ENCODE results near the gene RBM23.
"Not testable (repeated sequence)": the region's sequence is repeated elsewhere in the genome, so short reads cannot be mapped to it uniquely, and the experiment has no call there.

Gene RBM23

DNA sequence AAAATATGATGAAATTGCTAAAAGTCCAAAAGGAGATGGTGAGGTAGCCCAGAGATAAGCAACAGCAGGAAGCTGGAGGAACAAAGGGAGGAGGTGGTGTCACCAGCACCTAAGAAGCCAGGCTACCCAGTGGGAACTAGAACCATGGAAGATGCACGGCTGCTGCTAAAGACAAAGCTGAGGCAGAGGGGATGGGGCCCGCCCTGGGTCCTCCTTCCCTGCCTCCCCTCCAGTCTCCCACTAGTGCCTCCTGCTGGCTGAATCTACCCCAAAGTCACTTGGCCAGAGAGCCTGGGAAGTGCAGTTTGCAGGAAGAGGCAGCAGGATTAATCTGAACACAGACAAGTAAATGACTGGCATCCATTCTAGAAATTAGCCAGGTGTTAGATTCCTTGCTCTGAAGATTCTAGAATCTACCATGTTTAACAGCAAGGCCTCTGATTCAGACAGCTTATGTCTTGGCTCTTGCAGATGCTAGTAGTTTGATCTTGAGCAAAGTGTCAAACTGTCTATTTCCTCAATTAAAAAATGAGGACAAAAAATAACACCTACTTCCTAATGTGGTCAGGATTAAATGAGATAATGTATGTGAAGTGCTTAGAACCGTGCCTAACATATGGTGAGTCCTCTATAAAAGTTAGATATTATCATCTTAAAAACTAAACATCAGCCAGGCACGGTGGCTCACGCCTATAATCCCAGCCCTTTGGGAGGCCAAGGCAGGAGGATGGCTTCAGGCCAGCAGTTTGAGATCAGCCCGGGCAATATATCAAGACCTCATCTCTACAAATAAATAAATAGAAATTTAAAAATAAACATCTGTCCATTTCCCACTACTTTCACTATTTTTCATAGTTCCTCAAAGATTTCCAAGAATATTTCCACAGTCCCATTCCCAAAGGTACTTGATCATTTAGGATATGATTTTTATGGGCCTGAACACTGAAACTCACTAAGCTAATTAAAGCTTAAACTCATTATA lies 53.2 kb downstream of the RBM23 start:
- DNase-seq (ENCODE audit: low read depth, low spot score) = no peak

- no peak for DNase-seq (ENCODE audit: low read depth, low spot score)
Observed at GRCh38 chr14:22864979-22865378, 54.0 kb downstream of the RBM23 start.

- no peak for DNase-seq (ENCODE audit: low read depth, low spot score)
Observed at GRCh38 chr14:22861651-22862050, 57.3 kb downstream of the RBM23 start.

GRCh38 chr14:22860377-22860776 lies 58.6 kb downstream of the RBM23 start:
- DNase-seq (ENCODE audit: low read depth, low spot score) = not testable (repeated sequence)

- no peak for DNase-seq (ENCODE audit: low read depth, low spot score)
Observed at GRCh38 chr14:22856428-22856827, 62.5 kb downstream of the RBM23 start.

GRCh38 chr14:22854963-22855724 lies 63.8 kb downstream of the RBM23 start:
- DNase-seq (ENCODE audit: low read depth, low spot score) = no peak

GRCh38 chr14:22854296-22854695 lies 64.7 kb downstream of the RBM23 start:
- DNase-seq (ENCODE audit: low read depth, low spot score) = not testable (repeated sequence)

GRCh38 chr14:22852940-22853767 lies 65.8 kb downstream of the RBM23 start:
- DNase-seq (ENCODE audit: low read depth, low spot score) = peak; percentile 65

DNA sequence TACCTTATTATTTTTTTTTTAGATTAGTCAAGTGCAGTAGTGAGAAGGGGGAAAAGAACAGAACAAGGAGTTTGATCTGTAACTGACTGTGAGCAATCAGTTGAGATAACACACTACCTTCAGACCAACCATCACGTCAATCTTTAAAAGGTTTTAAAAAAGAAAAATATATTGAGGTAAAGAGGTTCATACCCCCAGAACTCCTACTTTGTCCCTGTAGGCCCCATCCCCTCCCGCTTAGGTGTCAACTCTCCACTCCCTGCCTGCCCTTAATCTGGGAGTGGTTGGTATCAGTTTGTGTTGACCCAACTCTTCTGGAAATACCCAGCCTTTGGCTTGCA lies 66.4 kb downstream of the RBM23 start:
- DNase-seq (ENCODE audit: low read depth, low spot score) = no peak

GRCh38 chr14:22852178-22852577 lies 66.8 kb downstream of the RBM23 start:
- DNase-seq (ENCODE audit: low read depth, low spot score) = not testable (repeated sequence)

DNA sequence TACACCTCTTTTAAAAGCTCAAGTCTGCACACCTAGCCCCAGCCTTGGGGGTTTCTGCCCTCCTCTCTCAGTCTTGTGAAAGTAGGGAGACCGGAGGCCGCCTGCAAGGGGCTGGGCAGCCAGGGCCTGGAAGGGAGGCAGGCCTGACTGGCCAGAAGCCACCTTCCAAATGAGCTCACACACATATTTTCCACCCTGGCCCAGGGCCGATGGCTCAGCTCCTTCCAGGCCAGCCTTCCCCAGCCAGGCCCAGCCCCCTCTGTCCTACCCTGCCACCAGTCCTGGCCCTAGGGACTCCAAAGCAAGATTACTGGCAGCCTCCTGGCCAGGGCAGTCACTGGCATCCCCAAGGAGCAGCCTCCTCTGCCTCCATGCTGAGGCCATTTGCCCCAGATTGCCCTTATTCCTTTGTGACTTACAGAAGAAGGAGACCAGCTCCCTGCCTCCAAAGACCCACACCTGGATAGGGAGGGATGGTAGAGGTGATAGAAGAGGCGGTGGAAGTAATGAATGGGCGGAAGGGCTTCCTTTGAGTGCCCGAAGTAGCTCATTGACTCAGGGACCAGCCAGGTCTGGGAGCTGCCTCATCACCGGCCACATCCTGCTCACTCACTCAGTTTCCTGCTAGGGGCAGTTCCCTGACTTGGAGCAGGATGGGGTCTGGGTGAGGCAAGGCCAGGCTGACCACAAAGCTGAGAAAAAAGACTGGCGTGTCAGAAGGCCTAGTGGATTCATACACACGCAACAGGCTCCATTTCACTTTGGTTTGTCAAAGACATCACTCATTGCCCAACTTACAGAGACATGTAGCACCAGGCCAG lies 67.8 kb downstream of the RBM23 start:
- no peak for DNase-seq (ENCODE audit: low read depth, low spot score)

GRCh38 chr14:22849212-22849819 lies 69.6 kb downstream of the RBM23 start:
- no peak for DNase-seq (ENCODE audit: low read depth, low spot score)

- DNase-seq (ENCODE audit: low read depth, low spot score) = peak; percentile 88
Observed at GRCh38 chr14:22848351-22849164, 70.4 kb downstream of the RBM23 start.

- DNase-seq (ENCODE audit: low read depth, low spot score) = no peak
Observed at GRCh38 chr14:22847661-22848341, 71.1 kb downstream of the RBM23 start.

DNA sequence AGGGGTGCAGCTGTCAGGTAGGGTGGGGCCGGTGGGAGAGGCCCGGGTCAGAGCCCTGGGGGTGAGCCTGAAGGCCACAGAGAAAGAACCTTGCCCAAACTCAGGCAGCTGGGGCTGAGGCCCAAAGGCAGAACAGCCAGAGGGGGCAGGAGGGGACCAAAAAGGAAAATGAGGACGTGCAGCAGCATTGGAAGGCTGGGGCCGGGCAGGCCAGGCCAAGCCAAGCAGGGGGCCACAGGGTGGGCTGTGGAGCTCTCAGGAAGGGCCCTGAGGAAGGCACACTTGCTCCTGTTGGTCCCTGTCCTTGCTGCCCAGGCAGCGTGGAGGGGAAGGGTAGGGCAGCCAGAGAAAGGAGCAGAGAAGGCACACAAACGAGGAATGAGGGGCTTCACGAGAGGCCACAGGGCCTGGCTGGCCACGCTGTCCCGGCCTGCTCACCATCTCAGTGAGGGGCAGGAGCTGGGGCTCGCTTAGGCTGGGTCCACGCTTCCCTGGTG lies 72.1 kb downstream of the RBM23 start:
- no peak for DNase-seq (ENCODE audit: low read depth, low spot score)

DNA sequence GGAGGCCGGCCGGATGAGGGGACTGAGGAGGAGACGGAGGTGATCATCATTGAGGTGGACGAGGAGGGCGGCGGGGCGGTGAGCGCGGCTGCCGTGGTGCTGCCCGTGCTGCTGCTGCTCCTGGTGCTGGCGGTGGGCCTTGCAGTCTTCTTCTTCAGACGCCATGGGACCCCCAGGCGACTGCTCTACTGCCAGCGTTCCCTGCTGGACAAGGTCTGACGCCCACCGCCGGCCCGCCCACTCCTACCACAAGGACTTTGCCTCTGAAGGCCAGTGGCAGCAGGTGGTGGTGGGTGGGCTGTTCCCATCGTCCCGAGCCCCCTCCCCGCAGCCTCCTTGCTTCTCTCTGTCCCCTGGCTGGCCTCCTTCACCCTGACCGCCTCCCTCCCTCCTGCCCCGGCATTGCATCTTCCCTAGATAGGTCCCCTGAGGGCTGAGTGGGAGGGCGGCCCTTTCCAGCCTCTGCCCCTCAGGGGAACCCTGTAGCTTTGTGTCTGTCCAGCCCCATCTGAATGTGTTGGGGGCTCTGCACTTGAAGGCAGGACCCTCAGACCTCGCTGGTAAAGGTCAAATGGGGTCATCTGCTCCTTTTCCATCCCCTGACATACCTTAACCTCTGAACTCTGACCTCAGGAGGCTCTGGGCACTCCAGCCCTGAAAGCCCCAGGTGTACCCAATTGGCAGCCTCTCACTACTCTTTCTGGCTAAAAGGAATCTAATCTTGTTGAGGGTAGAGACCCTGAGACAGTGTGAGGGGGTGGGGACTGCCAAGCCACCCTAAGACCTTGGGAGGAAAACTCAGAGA lies 72.9 kb downstream of the RBM23 start:
- DNase-seq (ENCODE audit: low read depth, low spot score) = no peak

DNA sequence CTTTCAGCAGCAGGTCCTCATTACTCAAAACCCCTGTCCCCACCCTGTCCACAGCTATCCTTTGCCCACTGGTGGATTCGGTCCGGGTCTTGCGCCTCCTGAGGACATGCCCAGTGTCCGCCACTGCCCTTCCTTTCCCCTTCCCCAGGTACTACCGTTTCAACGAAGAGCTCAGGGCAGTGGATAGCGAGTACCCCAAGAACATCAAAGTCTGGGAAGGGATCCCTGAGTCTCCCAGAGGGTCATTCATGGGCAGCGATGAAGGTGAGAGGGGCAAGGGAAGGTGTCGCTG lies 73.9 kb downstream of the RBM23 start:
- no peak for DNase-seq (ENCODE audit: low read depth, low spot score)

All from smooth muscle cell of the brain vasculature (primary cell).